Renal cortical epithelial cell (primary cell): ENCODE measurements around the gene TSPAN9. TPM values are rescaled to one million over a fixed set of nuclear protein-coding genes. Genes with fewer than 3 reads are reported as not detected.

Experiments used
- DNase-seq: peaks from one replicate; pipeline ENCODE4 v3.0.0-alpha.2; 2011; ENCODE audit warnings: low read depth
- total RNA-seq: library from RNA; depleted of rRNA; stranded (reverse); fragments of >200 nt; gene quantifications from 2 replicates; pipeline ENCODE4 v1.2.3, GENCODE V29; 2014

Gene TSPAN9
- total RNA-seq, 1 donor from 2014 or later: 91.3 TPM

GRCh38 chr12:3313675-3314663 is 236.8 kb downstream of the TSPAN9 start:
- DNase-seq: no peak

- peak; percentile 58 for DNase-seq
Observed at GRCh38 chr12:3315201-3315661, 238.1 kb downstream of the TSPAN9 start.

GRCh38 chr12:3316776-3317480 is 239.7 kb downstream of the TSPAN9 start:
- DNase-seq: no peak

GRCh38 chr12:3317481-3317815 is 240.3 kb downstream of the TSPAN9 start:
- DNase-seq: no peak

GRCh38 chr12:3317841-3318501 is 240.8 kb downstream of the TSPAN9 start:
- DNase-seq: no peak

- no peak for DNase-seq
Observed at GRCh38 chr12:3319723-3320492, 242.7 kb downstream of the TSPAN9 start.

- DNase-seq: no peak
Observed at GRCh38 chr12:3320881-3321509, 243.8 kb downstream of the TSPAN9 start.

- DNase-seq: no peak
Observed at GRCh38 chr12:3321881-3322280, 244.7 kb downstream of the TSPAN9 start.

- no peak for DNase-seq
Observed at GRCh38 chr12:3323002-3323685, 246.0 kb downstream of the TSPAN9 start.

- DNase-seq: no peak
Observed at GRCh38 chr12:3325736-3326135, 248.6 kb downstream of the TSPAN9 start.

GRCh38 chr12:3326156-3326849 is 249.1 kb downstream of the TSPAN9 start:
- no peak for DNase-seq

GRCh38 chr12:3326850-3327780 is 249.9 kb downstream of the TSPAN9 start:
- peak; percentile 81 for DNase-seq

GRCh38 chr12:3328081-3328480 is 250.9 kb downstream of the TSPAN9 start:
- DNase-seq: no peak

- no peak for DNase-seq
Observed at GRCh38 chr12:3328571-3328970, 251.4 kb downstream of the TSPAN9 start.

GRCh38 chr12:3329361-3329760 is 252.2 kb downstream of the TSPAN9 start:
- DNase-seq: no peak

GRCh38 chr12:3330976-3331510 is 253.9 kb downstream of the TSPAN9 start:
- no peak for DNase-seq

- DNase-seq: peak; percentile 38
Observed at GRCh38 chr12:3332188-3332587, 255.0 kb downstream of the TSPAN9 start.

- no peak for DNase-seq
Observed at GRCh38 chr12:3333583-3333982, 256.4 kb downstream of the TSPAN9 start.
